Glutamatergic neuron (in vitro differentiated cells): ENCODE data around the gene HEG1. TPM values are rescaled to one million over a fixed set of nuclear protein-coding genes. Genes with fewer than 3 reads are reported as not detected.

Source experiments
- DNase-seq: peaks from one replicate; pipeline ENCODE4 v3.0.0; 2022
- H3K27ac Mint-ChIP-seq: one replicate; pipeline ENCODE4 v1.8.0; 2020; ENCODE audit warnings: mild to moderate bottlenecking, mixed read lengths, inconsistent platforms; ENCODE audit not compliant: unreplicated experiment
- H3K27me3 Mint-ChIP-seq: one replicate; pipeline ENCODE4 v1.8.0; 2020; ENCODE audit warnings: mild to moderate bottlenecking, moderate library complexity, mixed read lengths, inconsistent platforms; ENCODE audit not compliant: unreplicated experiment
- H3K36me3 Mint-ChIP-seq: one replicate; pipeline ENCODE4 v1.8.0; 2020; ENCODE audit warnings: mild to moderate bottlenecking, mixed read lengths, inconsistent platforms; ENCODE audit not compliant: unreplicated experiment
- H3K4me1 Mint-ChIP-seq: one replicate; pipeline ENCODE4 v1.8.0; 2020; ENCODE audit warnings: mild to moderate bottlenecking, low read depth, mixed read lengths, inconsistent platforms; ENCODE audit not compliant: unreplicated experiment
- H3K4me3 Mint-ChIP-seq: one replicate; pipeline ENCODE4 v1.8.0; 2020; ENCODE audit warnings: mild to moderate bottlenecking, mixed read lengths, inconsistent platforms; ENCODE audit not compliant: unreplicated experiment
- H3K9me3 Mint-ChIP-seq: one replicate; pipeline ENCODE4 v1.8.0; 2020; ENCODE audit warnings: mild to moderate bottlenecking, moderate library complexity, mixed read lengths, inconsistent platforms; ENCODE audit not compliant: unreplicated experiment
- total RNA-seq: library from RNA; stranded (reverse); fragmentation: NEBNext Ultra II Directional; extraction: Animal tissue kit (Norgen Biotek cat#: 25700); gene quantifications from one replicate; pipeline ENCODE4 v1.2.1, GENCODE V29; 2021; ENCODE audit not compliant: unreplicated experiment
- TF ChIP-seq, protein P1 (sequence below): fragments of 200-600 bp; sonication (generic); IDR thresholded peaks from one replicate; pipeline ENCODE4 v1.5.0; 2021; ENCODE audit not compliant: partially characterized antibody, unreplicated experiment

HEG1 gene
- total RNA-seq, 1 donor from 2014 or later: 32.7 TPM

DNA sequence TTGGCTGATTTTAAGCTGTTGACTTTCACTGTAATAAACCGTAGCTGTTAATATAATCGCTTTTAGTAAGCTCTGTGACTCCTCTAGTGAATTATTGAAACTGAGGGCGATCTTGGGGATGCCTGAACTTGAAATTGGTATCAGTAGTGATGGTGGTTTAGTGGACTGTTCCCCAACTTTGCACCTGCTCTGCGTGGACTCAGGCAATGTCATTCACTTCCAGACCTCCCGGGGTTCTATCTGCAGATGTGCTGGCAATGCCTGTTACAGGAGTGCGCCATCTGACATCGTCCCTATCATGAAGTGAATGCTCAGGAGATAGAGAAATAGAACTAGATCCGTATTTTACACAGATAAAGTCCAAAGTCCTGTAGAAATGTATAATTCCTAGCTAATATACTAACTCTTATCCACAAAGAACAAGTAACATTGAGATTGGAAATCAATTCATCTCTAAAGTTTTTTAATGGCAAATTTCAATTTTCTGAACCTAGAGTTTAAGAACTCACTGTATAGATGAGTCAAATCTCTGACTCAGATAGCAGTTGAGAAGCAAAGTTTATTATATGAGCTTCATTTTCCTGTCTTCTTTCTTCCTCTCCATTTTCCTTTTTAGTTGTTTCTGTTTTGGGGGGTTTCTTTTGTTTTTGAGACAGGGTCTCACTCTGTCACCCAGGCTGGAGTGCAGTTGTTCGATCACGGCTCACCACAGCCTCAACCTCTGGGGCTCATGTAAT is 51.8 kb downstream of the HEG1 start:
- Mint-ChIP-seq H3K27ac (no peak overlapping the region), H3K36me3 (no peaks in the 10 kb centered on the region), H3K9me3 (no peaks in the 10 kb centered on the region), H3K4me3 (no peak overlapping the region), H3K27me3 (no peaks in the 10 kb centered on the region), H3K4me1 (no peaks in the 10 kb centered on the region)
- no peak for DNase-seq
- TF ChIP-seq, protein P1, sequence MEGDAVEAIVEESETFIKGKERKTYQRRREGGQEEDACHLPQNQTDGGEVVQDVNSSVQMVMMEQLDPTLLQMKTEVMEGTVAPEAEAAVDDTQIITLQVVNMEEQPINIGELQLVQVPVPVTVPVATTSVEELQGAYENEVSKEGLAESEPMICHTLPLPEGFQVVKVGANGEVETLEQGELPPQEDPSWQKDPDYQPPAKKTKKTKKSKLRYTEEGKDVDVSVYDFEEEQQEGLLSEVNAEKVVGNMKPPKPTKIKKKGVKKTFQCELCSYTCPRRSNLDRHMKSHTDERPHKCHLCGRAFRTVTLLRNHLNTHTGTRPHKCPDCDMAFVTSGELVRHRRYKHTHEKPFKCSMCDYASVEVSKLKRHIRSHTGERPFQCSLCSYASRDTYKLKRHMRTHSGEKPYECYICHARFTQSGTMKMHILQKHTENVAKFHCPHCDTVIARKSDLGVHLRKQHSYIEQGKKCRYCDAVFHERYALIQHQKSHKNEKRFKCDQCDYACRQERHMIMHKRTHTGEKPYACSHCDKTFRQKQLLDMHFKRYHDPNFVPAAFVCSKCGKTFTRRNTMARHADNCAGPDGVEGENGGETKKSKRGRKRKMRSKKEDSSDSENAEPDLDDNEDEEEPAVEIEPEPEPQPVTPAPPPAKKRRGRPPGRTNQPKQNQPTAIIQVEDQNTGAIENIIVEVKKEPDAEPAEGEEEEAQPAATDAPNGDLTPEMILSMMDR: no peak

GRCh38 chr3:125003369-125003853 is 52.4 kb downstream of the HEG1 start:
- Mint-ChIP-seq H3K9me3 (no peaks in the 10 kb centered on the region), H3K27ac (no peak overlapping the region), H3K27me3 (no peaks in the 10 kb centered on the region), H3K4me3 (no peak overlapping the region), H3K36me3 (no peaks in the 10 kb centered on the region), H3K4me1 (no peaks in the 10 kb centered on the region)
- TF ChIP-seq, protein P1: no peak
- DNase-seq: no peak

DNA sequence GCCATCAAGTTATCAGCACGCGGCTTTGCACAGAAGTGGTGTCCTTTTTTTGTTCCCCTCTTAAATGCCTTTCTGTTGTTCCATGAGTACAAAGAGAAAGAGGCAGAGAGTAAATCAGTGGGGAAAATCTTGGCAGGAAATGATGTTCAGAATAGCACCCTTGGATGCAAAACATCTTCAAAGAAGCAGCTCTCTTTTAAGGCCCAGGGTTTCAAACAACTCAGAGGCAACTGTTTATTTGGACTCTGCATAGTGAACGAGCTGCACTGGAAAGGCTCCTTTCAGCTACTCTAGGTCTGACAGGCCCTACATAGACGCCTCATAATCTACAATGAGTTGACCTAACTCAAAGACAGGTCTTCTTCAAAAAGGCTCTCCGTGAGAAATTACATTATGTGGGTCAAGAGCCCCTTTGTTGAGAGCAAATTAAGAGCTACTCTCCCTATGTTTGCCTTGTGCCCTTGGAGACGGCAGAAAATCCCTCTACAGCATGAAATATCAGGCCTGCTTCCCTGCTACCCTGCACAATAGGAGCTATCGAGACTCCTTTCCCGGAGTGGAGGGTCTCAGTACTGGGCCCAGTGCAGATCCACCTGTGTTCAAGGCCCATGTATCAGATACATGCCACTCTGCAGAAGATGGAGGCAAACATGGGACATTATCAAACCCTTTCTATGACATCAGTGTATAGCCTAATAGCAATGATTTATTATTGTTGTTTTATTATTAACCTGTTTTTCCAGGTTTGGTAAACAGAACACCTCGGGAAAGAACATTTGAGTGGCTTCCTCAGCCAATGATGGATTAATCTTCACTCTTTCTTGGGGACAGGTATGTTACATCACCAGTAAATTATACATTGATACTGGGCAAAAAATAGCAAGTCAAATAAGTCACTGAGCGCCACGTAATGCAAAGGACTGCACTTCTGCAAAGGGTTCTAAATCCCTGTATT is 53.1 kb downstream of the HEG1 start:
- Mint-ChIP-seq H3K4me3 (no peak overlapping the region), H3K27me3 (no peaks in the 10 kb centered on the region), H3K4me1 (peaks cover 7% of the 10 kb centered on the region), H3K36me3 (no peaks in the 10 kb centered on the region), H3K9me3 (no peaks in the 10 kb centered on the region), H3K27ac (no peak overlapping the region)
- DNase-seq: no peak
- TF ChIP-seq, protein P1: no peak

- Mint-ChIP-seq H3K4me3 (no peak overlapping the region), H3K36me3 (no peaks in the 10 kb centered on the region)
- TF ChIP-seq, protein P1: no peak
Observed at GRCh38 chr3:125001557-125002413, 54.0 kb downstream of the HEG1 start.

More at GRCh38 chr3:125001557-125002413, 54.0 kb downstream of the HEG1 start:
- Mint-ChIP-seq H3K9me3 (no peaks in the 10 kb centered on the region), H3K4me1 (peaks cover 14% of the 10 kb centered on the region), H3K27ac (no peak overlapping the region), H3K27me3 (no peaks in the 10 kb centered on the region)
- DNase-seq: no peak
